ENCODE measurements around the gene BCAS1.

- no peak for TF ChIP-seq CSDC2 (CRISPR knock-in tag; IDR thresholded peaks at IDR 0.05)
- no peak for TF ChIP-seq ARNTL (CRISPR knock-in tag; IDR thresholded peaks at IDR 0.05; ENCODE audit: borderline replicate concordance, low read depth)
- no peak for TF ChIP-seq ZFP30 (CRISPR knock-in tag; IDR thresholded peaks at IDR 0.05)
- TF ChIP-seq RARB (CRISPR knock-in tag; IDR thresholded peaks at IDR 0.05): no peak
- TF ChIP-seq ZFP3 (CRISPR knock-in tag; IDR thresholded peaks at IDR 0.05): no peak
- no peak for TF ChIP-seq BACH2 (CRISPR knock-in tag; IDR thresholded peaks at IDR 0.05; ENCODE audit: borderline replicate concordance)
- no peak for TF ChIP-seq ZC3H10 (CRISPR knock-in tag; IDR thresholded peaks at IDR 0.05)
- TF ChIP-seq PATZ1 (CRISPR knock-in tag; IDR thresholded peaks at IDR 0.05; ENCODE audit: borderline replicate concordance): no peak
- TF ChIP-seq ESRRG (CRISPR knock-in tag; IDR thresholded peaks at IDR 0.05): no peak
- TF ChIP-seq TCF4 (CRISPR knock-in tag; IDR thresholded peaks at IDR 0.05; ENCODE audit: borderline replicate concordance): no peak
- TF ChIP-seq ZNF565 (CRISPR knock-in tag; conservative IDR thresholded peaks at IDR 0.05; ENCODE audit: low read depth): no peak
- no peak for TF ChIP-seq CREB5 (CRISPR knock-in tag; IDR thresholded peaks at IDR 0.05; ENCODE audit: low read depth)
- TF ChIP-seq TSHZ2 (CRISPR knock-in tag; IDR thresholded peaks at IDR 0.05): no peak
Measured at GRCh38 chr20:53915446-53916172, 154.8 kb downstream of the BCAS1 start.
